Cardiac septum (tissue), 1 donor: ENCODE results near the gene PAX2. TPM values are rescaled to one million over a fixed set of nuclear protein-coding genes. Genes with fewer than 3 reads are reported as not detected.

Experiments used
- DNase-seq: peaks from one replicate; pipeline ENCODE4 v3.0.0-alpha.2; 2020; ENCODE audit warnings: low spot score
- intact Hi-C: fragments of 100-400 bp; cut with DNase I; formaldehyde crosslinking; loops from one replicate; pipeline ENCODE4 v1.14.0; 2022
- total RNA-seq: library from RNA; stranded (reverse); fragmentation: NEBNext Ultra II Directional; extraction: Animal tissue kit (Norgen Biotek cat#: 25700); gene quantifications from one replicate; pipeline ENCODE4 v1.2.1, GENCODE V29; 2021
- donor health status: DM: no; HTN: no; CAD: no.

PAX2 gene
- total RNA-seq, 1 donor from 2014 or later: not detected

DNA sequence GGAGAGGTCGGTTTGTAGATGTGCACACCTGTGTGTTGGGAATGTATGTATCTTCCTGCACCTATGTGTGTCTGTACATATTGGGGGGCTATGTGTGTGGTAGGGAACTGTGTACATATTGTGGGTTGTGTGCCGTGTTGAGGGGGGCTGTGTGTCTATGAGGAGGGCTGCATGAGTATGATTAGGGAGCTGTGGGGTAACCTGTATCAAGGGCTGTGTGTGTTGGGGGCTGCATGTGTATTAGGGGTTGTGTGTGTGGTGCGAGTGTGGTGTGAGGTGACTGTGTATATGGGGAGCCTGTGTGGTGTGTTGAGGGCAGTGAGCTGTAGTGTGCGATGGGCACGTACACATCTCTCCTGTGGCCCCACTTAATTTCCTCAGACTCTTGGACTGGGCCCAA is 22.2 kb upstream of the PAX2 start:
- intact Hi-C loops: no loop called here
- no peak for DNase-seq

DNA sequence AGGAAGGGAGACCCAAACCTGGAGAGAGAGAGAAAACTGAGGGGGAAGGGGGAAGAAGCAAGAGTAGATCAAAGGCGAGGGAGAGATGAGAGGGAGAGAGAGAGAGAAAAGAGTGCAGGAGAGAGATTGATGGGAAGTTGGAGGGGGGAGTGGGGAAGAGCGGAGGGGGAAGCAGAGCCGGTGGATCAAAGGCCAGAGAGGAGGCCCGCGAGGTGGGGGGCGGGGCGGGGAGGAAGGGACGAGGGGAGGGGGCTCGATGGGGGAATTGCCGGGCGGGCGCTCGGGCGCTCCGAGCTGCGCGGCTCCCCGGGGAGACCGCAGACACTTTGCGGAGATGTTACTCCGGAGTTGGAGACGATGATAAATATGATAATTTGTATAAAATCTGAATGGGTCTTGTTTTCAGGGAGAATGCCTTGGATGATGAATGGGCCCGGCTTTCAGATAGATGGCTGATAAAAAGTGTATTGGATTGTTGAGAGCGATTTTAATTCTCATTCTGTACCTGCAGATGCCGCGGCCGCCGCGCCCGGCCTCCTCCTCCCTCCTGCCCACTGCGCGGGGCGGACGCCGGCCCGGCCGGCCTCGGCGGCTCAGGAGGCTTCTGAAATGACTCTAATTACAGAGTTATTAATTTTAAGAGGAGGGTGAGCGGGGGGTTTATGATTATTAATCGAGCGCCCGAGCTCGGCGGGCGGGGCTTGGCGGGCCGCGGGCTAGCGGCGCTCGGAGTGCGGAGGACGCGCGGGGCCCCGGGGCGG is 21.4 kb upstream of the PAX2 start:
- DNase-seq: peak; percentile 14
- intact Hi-C loops: no loop called here

DNA sequence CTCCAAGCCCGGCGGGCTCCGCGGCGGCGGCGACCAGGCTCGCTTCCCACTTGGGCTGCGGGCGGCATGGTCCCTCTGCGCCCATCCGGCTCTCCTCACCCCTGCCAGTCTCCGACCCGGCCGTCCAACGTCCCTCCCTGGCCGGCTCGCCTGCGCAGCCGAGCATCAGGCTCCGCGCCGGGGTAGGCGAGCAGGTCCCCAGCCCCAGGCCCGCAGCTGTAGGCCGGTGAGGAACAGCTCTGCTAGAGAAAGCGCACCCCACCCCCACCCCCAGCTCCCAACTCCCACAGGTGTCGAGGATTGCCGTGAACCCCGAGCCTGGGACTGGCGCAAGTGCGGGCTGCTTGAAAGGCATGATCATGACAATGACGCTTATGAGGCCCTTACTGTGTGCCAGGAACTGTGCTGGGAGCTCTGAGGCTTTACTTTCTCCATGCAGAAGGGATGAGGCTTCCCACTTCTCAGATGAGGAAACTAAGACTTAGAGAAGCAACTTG is 20.8 kb upstream of the PAX2 start:
- intact Hi-C loops: no loop called here
- peak; percentile 56 for DNase-seq

DNA sequence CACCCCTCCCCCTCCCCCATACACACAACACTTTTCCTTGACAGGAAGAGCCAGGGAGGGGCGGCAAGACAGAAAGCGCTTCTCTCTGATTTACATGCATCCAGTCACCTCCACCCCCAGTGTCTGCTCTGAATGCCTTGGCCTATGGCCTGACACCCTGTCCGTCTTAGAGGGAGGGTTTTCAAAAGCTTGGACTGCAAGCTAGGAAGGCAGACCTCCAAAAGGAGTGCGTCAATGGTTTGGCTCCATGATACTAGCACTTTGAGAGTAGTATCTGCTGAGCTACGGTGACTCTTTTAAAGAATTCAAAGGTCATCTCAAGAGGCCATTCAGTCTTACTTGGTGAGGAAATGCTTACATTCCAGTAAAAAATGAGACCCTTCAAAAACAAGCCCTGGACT is 20.3 kb upstream of the PAX2 start:
- intact Hi-C loops: no loop called here
- DNase-seq: peak; percentile 24

DNA sequence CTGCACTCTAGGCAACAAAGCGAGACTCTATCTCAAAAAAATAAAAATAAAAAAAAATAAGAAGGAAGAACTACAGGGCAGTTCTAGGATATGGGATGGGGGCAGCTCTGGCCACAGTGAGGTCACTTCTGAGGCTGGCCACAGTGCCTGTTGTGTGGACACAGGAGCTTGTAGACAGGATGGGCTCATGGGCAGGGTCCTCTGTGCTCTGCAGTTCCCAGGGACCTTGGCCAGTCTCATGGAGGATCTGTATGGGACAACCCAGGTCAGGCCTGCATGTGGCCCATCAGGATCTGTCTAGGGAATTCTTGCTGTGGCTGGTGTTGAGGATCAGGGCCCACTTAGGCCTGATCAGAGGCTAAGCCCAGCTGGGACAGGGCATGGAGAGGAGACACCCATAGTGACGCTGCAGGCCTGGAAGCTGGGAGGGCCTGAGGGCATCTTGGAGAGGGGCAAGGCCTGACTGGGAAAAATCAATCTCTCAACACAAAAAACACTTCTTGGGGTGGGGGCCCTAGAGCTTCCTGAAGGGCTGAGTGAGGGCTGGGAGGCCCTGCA is 19.4 kb upstream of the PAX2 start:
- peak; percentile 47 for DNase-seq
- intact Hi-C loops: no loop called here

DNA sequence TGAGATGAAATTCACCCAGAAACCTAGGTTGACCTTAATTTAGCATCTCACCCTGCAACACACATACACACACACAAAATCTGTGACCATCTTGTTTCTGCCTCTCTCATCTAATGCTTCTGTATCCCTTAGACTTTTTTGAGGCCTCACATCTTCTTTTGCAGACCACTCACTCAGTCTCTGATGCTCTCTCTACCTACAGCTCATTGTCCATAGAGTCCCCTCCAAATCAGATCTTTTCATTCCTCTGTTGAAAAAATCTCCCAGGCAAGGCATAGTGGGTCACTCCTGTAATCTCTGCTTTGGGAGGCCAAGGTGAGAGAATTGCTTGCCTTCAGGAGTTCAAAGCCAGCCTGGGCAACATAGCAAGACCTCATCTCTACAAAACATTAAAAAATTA is 17.6 kb upstream of the PAX2 start:
- no peak for DNase-seq
- intact Hi-C loops: no loop called here

DNA sequence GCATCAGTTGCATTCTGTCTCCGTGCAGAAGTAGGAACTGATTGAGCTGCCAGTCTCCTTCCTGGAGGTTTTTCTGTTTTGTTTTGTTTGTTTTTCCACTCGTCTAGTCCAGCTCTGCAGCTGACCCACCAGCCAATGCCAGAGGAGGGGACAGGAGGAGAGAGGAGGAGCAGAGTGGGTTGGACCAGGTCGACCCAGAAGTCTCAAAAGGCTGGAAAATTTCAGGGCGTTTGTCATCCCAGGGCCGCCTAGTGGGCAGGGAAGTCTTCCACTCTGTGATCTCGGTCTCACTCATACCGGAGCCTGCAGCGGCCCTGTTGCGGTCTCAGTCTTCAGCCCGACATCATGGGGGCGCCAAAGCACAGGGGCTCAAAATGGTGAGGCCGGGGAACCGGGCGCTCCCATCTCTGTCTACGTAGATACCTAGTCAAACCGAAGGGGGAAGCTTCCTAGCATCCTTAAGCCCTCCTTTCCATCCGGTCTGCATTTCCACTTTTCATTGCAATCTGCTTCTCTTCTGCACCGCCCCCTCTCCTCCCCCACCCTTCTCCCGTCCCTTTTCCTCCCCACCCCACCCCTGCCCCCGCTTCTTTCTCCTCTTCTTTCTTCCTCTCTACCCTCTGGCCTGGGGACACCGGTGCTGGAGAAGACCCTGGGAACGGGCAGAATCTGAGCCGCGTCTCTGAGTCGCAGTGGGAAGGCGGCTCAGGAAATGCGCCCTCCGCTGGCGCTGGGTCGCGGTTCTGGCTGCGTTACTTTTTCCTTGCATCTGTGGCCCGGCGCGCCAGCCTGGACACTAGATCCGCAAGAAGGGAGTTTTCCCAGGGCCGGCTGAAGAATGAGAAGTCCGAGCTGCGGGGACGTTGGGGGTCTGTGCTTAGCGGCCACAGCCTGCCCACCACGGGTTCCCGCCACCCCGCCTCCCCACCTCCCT is 16.2 kb upstream of the PAX2 start:
- intact Hi-C loops: no loop called here

DNA sequence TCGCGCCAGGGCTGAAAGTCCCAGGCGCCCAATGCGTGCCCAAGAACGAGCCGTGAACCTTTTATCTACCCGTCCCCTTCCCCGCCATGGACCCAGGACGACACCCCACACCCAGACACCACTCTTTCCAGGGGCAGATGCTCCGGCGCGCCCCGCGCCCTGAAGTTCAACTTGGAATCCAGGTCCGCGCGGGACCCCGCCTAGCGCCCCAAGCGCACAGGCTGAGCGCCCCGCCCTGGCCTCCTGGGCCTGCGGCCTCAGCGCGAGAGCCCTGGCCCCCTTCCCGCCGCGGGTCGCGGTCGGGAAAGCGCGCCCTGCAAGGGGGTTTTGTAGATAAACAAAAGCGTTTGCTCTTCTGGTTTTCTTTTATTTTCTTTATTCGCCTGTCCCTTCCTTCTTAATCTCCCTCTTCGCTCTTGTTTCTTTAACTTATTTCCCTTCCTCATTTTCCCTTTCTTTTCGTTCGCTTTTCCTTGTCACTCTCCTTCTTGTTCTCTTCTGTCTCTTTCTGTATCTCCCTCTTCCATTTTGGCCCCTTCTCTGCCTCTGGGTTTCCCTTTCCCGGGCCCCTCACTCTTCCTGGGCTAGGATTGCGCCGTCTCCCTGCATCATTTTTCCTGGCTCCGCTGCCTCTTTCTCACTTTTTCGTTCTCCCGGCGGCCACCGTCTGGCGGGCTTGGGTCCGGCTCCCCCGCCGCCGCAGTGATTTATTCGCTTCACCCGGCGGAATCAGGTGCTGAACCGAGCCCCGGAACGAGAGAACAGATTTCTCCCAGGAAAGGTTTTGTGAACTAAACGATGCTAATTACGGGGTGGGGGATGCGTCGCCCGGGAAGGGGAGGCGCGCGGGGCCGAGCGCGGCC is 15.3 kb upstream of the PAX2 start:
- intact Hi-C loops: no loop called here
- no peak for DNase-seq

More for the DNA sequence above, 16.2 kb upstream of the PAX2 start:
- DNase-seq: no peak

DNA sequence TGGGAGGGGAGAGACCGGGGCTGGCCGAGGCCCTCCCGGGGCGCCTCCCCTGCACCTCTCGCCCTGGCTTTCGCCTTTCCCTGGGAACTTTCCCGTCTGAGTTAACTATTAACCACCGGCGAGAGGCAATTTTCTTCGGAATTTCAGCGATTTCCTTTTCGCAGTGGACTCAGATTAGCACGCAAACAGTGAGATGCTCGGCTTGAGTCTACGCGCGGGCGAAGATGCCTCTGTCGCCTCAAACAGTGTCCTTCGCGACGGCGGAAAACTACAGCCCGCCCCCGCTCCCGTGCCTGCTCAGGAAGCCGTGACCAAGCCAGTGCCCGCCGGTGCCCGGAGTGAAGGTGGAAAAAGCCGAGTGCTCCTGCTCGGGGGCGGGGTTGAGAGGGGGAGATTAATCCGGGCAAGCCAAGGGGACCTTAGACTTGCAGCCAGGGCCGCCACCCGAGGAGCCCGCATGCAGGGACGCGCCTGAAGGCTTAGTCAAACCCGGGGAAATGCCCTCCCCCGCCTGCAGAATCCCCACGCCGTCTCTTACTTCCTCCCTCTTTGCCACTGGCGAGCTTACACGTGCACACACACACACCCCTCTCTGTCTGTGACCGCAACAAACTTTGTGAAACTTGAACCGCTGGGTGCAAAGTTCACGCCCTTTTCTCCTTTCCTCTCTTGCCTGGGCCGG is 14.5 kb upstream of the PAX2 start:
- no peak for DNase-seq

DNA sequence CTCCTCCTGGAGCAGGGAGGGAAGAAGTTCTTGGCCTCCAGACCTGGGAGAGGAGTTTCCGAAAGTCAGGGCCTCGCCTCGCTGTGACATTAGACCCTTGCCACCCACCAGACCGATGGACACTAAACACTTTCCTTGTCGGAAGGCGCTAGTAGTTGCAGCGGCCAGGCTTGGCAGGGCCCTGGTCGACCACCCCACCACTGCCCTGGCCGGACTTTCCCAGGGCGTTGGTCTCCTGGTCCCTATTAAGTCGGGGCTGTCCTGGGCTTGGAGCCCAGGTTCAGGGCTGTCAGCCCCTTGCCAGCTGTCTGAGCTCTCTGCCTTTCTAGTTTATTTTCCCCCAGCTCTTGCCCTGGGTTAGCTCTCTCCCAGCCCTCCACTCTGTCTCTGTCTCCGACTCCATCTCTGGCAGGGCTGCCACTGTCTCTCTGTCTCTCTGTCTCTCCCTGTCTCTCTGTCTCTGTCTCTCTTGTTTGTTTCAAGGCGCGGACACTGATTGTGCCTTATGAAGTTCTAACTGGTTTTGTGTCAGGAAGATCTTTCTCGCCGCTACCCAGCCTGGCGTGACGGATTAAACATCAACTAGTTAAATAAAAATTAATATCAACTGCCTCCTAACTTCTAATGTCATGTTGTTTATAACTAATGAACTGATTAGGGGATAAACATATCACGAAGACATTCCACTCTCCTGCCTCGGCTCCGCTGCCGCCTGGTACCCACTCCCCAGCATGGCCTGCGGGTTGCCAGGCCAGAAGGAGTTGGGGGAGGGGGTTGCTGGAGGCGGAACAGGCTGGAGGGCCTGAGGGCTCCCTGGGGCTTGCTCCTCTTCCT is 13.8 kb upstream of the PAX2 start:
- intact Hi-C loops: no loop called here
- no peak for DNase-seq

More for the DNA sequence above, 14.5 kb upstream of the PAX2 start:
- intact Hi-C loops: no loop called here

DNA sequence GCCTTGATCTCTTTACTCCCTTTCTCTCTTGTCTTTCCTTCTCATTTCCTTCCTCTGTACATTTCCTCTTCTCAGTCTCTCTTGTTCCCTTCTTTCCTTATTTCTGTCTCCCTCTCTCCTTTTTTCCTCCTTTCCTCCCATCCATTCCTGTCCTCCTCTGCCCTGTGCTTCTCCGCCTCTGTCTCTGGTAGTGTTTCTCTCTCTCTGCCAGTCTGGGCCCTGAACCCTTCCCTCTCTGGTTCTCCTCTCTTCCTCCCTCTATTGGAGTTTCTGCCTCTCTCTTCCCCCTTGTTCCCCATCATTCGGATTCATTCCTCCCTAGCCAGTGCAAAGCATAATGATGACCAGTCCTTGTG is 13.2 kb upstream of the PAX2 start:
- intact Hi-C loops: no loop called here
- DNase-seq: no peak

DNA sequence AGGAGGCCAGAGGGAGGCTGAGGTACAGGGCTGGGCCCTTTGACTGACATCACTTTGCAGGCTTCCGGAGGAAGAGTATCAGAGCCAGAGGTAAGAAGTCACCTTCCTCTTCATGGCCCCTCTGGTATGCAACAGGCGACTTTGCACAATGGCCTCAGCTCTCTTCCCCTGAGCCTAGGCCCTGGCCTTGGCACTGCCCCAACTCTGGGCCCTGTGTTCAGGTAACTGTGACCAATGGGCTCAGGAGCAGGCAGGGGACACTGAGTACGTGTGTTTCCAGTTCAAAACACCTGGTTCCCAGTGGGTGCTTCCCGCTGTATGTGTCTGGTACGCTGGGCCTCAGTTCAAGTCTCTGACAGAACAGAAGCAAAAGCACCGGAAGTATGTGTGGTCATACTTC is 12.1 kb upstream of the PAX2 start:
- intact Hi-C loops: no loop called here
- no peak for DNase-seq

DNA sequence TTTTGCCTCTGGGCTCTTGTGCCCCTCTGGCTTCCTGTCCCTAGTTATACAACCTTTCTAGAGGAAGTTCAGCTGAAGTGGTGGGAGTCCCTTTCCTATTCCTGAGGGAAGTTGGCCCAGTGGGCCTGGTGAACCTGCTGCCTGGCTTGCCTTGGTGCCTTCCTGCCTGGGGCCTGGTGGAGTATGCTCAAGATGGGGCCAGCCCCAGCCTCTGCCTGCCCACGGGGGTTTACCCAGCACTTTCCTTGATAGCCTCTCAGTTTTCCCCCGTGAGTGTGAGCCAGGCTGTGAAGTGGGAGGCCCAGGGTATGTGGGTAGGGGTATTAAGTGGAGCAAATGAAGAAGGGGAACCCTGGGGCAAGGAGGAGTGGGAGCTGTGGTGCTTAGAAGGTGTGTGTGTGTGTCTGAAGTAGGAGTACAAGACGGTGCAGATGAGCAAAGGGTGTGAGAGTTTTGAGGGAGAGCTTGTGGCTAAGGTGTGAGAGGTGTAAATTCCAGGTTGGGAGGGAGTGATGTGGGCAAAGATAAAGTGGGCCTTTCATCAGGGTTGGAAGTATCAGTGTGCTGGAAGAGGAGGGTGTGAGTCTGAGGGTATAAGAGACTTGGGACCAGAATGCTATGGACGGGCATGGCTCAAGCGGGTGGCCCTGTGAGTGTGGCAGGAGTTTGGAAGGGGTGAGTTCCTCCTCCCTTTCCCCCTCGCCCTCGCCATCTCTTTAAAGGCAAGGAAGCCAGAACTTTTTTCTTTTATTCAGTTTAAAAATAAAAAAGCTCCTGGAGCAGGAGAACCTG is 10.9 kb upstream of the PAX2 start:
- intact Hi-C loops: no loop called here
- DNase-seq: no peak

DNA sequence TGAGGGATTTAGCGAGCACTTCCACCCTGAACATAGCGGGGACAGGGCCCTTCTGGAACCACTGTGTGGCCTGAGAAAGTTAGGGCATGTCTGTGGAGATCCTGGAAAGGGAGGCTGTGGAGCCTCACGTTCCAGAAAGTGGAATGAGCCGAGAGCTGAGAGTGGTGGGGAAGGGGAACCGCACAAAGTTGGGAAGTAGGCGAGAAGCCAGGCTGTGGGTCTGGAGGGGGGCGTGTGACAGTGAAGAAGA is 10.4 kb upstream of the PAX2 start:
- intact Hi-C loops: no loop called here
- DNase-seq: no peak

DNA sequence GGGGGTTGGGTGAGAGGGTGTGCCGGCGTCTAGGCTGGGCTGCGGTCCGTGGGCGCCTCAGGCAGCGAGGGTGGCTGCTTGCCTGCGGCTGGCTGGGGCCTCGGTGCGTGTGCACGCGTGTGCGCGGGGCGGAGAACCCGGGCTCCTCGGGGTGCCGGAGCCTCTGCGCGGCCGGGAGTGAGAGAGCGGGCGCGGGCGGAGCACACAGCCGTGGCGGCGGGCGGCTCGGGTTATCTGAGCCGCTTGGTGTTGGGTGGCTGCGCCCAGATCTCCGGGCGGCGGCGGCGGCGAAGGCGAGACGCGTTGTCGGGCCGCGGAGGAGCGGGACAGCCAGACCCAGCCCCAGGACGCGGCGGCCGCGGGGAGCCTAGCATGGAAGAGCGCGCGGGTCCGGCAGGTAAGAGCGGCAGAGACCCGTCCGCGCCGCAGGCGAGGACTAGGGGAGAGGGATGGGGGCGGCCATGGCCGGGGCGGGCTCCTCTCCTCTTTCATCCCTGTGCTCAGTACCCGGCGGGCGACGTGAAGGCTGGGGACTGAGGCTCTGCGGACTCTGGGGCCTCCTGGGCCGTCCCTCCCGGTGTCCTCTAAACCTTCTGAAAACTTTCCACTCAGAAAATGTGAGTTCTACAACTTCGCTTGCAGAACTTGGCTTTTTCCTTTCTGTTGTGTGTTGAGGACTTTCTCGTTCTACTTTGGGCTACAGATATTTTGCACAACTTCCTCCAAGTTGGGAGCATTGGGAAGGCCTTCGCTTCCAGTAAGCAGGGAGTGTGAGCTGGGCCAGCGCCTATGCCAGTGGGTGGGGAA is 9.8 kb upstream of the PAX2 start:
- intact Hi-C loops: no loop called here
- DNase-seq: no peak

DNA sequence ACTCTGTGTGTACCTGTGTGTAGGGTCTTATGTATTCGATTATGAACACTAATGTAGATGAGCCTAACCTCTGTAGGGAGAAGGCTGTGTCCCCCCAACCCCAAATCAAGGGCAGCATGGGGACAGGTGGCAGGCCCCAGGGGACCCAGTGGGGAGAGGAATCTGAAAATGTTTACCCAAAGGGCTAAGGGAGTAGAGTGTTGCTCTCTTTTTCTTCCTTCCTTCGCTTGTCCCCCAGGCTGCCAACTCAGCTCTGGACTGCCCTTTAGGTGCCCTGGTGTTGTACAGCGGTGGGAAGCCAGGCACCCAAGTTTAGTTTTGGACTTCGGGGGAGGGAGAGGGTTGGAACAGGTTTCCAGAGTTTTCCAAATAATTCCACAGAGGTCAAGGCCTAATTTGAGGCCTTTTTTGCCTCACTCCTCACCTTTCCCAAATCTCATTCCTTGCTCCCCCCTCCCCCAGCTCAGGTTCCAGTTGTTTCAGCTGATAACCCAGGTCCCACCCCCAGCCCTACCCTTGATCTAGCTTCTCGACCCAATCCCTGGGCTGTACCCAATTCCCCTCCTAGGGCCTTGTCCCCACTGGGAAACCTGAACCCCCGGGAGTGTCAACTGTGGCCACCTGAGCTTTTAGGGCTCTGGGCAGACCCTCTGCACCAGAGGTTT is 9.1 kb upstream of the PAX2 start:
- intact Hi-C loops: no loop called here
- no peak for DNase-seq
